SK-N-MC (cell line): ENCODE measurements around the gene LRRC27.

Experiments used
- EZH2 ChIP-seq: fragments of 200-600 bp; sonication (generic); IDR thresholded peaks from one replicate; pipeline ENCODE4 v1.6.1; 2017; ENCODE audit warnings: antibody characterized with exemption
- FOXP2 ChIP-seq: optimal IDR thresholded peaks from 2 replicates; pipeline ENCODE3; 2011; ENCODE audit warnings: mild to moderate bottlenecking, moderate library complexity; ENCODE audit not compliant: insufficient read depth; ENCODE audit errors: extremely low read length, control extremely low read depth
- POLR2AphosphoS5 ChIP-seq: IDR thresholded peaks from 2 replicates; pipeline ENCODE4 v1.6.1; 2012; ENCODE audit warnings: mild to moderate bottlenecking, low read depth, low read length, borderline replicate concordance

GRCh38 chr10:132368391-132368790 lies 36.4 kb downstream of the LRRC27 start:
- TF ChIP-seq POLR2AphosphoS5 (no peak), EZH2 (no peak), FOXP2 (no peak)
